GM23338 (cell line): ENCODE results near the gene MORN3.

Experiments used
- CTCF ChIP-seq, 2 experiments: fragments of 200-600 bp in 1 of 2; sonication (generic) in 1 of 2; conservative IDR thresholded peaks; 2 replicates each; pipeline versions ENCODE4 v1.5.1 to v1.6.1; 2016 to 2017; ENCODE audit warnings: antibody characterized with exemption in 2 of 2, low read depth in 2 of 2, mild to moderate bottlenecking in 2 of 2, moderate library complexity in 1 of 2
- EZH2 ChIP-seq: fragments of 200-600 bp; sonication (generic); IDR thresholded peaks from one replicate; pipeline ENCODE4 v1.8.0; 2017; ENCODE audit warnings: antibody characterized with exemption, mild to moderate bottlenecking, low read depth; ENCODE audit not compliant: unreplicated experiment
- JUNB ChIP-seq: IDR thresholded peaks from one replicate; pipeline ENCODE4 v1.6.1; 2016; ENCODE audit warnings: antibody characterized with exemption; ENCODE audit not compliant: unreplicated experiment
- POLR2AphosphoS5 ChIP-seq: IDR thresholded peaks from 2 replicates; pipeline ENCODE4 v1.6.1; 2016; ENCODE audit warnings: antibody characterized with exemption, low read depth

GRCh38 chr12:121657305-121658008, 12.0 kb downstream of the MORN3 start:
- TF ChIP-seq CTCF (conservative IDR thresholded peaks at IDR 0.05; ENCODE audit: low read depth in 2 of 2): no peak
- TF ChIP-seq POLR2AphosphoS5: no peak
- no peak for TF ChIP-seq EZH2
- no peak for TF ChIP-seq JUNB
